Pancreas (tissue), 10 donors: ENCODE measurements around the gene TENT5C. TPM values are rescaled to one million over a fixed set of nuclear protein-coding genes. Genes with fewer than 3 reads are reported as not detected.
A peak's percentile ranks its signal among the peaks of the same experiment; 100 is the strongest.

Source experiments
- ATAC-seq, 4 donors: fragments of 200-7000 bp; cut with Tn5 transposase; one replicate each; pipeline versions ENCODE4 v1.8.0 to v1.9.1; 2020; ENCODE audit warnings: mild to moderate bottlenecking in 4 of 4, moderate library complexity in 4 of 4
- DNase-seq, 6 donors: peaks; one replicate each; pipeline ENCODE4 v3.0.0-alpha.2; 2020
- FAIRE-seq: peaks from 2 replicates; lab custom pipeline; 2012; peaks lifted over from hg19 to GRCh38; lab: Jason Lieb, UNC
- H3K27ac ChIP-seq, 4 donors: fragments of 200-600 bp; sonication (generic); 1 replicate in 3 of 4; 2 replicates in 1 of 4; pipeline versions ENCODE4 v1.5.0 to v1.8.0; 2020
- H3K27me3 ChIP-seq, 4 donors: fragments of 200-600 bp; one replicate each; pipeline ENCODE4 v1.8.0; 2021
- H3K36me3 ChIP-seq, 3 donors: fragments of 200-600 bp; sonication (generic) in 1 of 3; one replicate each; pipeline versions ENCODE4 v1.5.0 to v1.8.0; 2020 to 2021
- H3K4me1 ChIP-seq, 3 donors: fragments of 200-600 bp; one replicate each; pipeline ENCODE4 v1.8.0; 2021
- H3K4me3 ChIP-seq, 4 donors: fragments of 200-600 bp; sonication (generic) in 2 of 4; one replicate each; pipeline versions ENCODE4 v1.5.0 to v1.8.0; 2020 to 2021
- H3K9me3 ChIP-seq, 4 donors: fragments of 200-600 bp; one replicate each; pipeline ENCODE4 v1.8.0; 2021
- CTCF ChIP-seq, 4 donors: fragments of 200-600 bp; sonication (generic) in 3 of 4; IDR thresholded peaks; one replicate each; pipeline versions ENCODE4 v1.5.0 to v1.8.0; 2021; ENCODE audit warnings: antibody characterized with exemption in 4 of 4
- WGBS, 2 donors: extraction: QIAGEN DNeasy Blood & Tissue Kit; methylation state at CpG; one replicate each; pipeline ENCODE4 v1.1.7; 2013; 5-methylcytosine and 5-hydroxymethylcytosine counted together
- intact Hi-C, 3 donors: fragments of 100-400 bp; cut with DNase I; formaldehyde crosslinking; loops; one replicate each; pipeline versions ENCODE4 v1.11.1 to v1.14.2; 2022
- polyA plus RNA-seq, 2 donors: library from polyadenylated mRNA; stranded (reverse); fragments of 200-250 nt; gene quantifications; one replicate each; pipeline ENCODE4 v1.2.3, GENCODE V29; 2013
- total RNA-seq, 6 donors: library from RNA; stranded (reverse); fragmentation: NEBNext Ultra II Directional in 4 of 6; extraction: Animal tissue kit (Norgen Biotek cat#: 25700) in 4 of 6; gene quantifications; one replicate each; pipeline versions ENCODE4 v1.2.1 to v1.2.4, GENCODE V29; 2021 to 2023
- donor health status: healthy with polysubstance abuse.
- donor health status: DM: no; HTN: no; CAD: no; lungs with moderate emphysema.
- donor health status: DM: no; HTN: no; CAD: no.
- donor health status: control.
- donor health status: control.
- donor health status: Bipolar disorder and iron deficiency.
- donor health status: DM: yes; HTN: yes; CAD: no.
- donor health status: DM: no; HTN: no; CAD: no.
- donor health status: DM: no; HTN: no; CAD: no.
- donor health status: DM: yes; HTN: yes; CAD: no.

Gene TENT5C
- total and polyA plus RNA-seq, 8 donors: 6.7 to 68.1 (median 31.5) TPM

DNA sequence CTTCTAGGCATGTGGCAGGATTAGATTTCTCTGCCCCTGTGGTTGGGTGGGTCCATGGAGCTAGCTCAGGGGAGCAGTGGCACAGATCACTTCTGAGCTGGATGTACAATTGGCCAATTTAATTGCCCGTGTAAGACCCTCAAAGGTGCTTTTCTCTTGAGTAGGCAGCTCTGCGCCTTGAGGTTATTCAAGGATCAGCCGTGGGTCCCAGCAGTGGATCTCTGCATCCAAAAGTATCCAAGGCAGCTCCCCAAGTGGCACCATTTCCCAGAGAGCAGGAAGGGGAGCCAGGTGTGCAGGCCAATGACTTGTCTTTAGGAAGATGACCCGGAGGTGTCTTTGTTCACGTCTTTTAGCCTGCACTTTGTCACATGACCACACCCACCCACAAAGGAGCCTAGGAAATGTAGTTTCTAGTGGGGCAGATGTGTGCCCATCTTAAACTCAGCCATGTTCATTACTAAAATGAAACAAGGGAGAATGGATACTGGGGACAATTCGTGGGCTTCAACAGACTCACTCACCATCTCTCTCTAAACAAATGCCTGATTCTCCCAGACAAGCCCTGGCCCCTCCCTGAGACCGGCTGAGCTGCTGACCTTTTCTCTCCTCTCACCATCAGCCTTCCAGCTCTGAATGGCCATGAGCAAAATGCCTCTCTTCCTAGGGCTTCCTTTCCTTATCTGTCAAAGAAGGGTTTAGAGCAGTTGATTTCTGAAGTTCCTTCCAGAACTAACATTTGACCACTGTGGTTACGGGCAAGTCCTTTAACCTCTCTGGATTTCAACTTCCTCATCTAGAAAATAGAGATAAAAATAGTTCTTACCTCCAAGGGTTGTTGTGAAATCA lies 41.4 kb upstream of the TENT5C start:
- Histone ChIP-seq H3K36me3 (no peaks in the 10 kb centered on the region), H3K9me3 (no peaks in the 10 kb centered on the region), H3K27ac (peak overlapping the region in 1 of 4 donors; percentile 3), H3K4me1 (peaks cover 6 to 20% (median 7%) of the 10 kb centered on the region in 3 donors), H3K4me3 (no peak overlapping the region), H3K27me3 (no peaks in the 10 kb centered on the region)
- 81 to 84% methylated on average over 8 of the region's 8 CpGs for WGBS, 2 donors
- no peak for ATAC-seq
- FAIRE-seq: no peak
- TF ChIP-seq CTCF (IDR thresholded peaks at IDR 0.05): no peak
- intact Hi-C loops: no loop called here
- no peak for DNase-seq

- TF ChIP-seq CTCF (IDR thresholded peaks at IDR 0.05): no peak
- FAIRE-seq (no peak), ATAC-seq (no peak), DNase-seq (no peak)
- WGBS, 2 donors: 82 to 88% methylated on average over 4 of the region's 4 CpGs
- H3K4me3 ChIP-seq: no peak overlapping the region
- peaks cover 6 to 22% (median 7%) of the 10 kb centered on the region in 3 donors for H3K4me1 ChIP-seq
- intact Hi-C loops: no loop called here
- no peaks in the 10 kb centered on the region for H3K27me3 ChIP-seq
- peak overlapping the region in 1 of 4 donors; percentile 8 for H3K27ac ChIP-seq
- H3K36me3 ChIP-seq: no peaks in the 10 kb centered on the region
- no peaks in the 10 kb centered on the region for H3K9me3 ChIP-seq
Observed at GRCh38 chr1:117565076-117565556, 40.7 kb upstream of the TENT5C start.

GRCh38 chr1:117565745-117566455 lies 39.9 kb upstream of the TENT5C start:
- FAIRE-seq: no peak
- Histone ChIP-seq H3K36me3 (no peaks in the 10 kb centered on the region), H3K4me3 (no peak overlapping the region), H3K9me3 (no peaks in the 10 kb centered on the region), H3K4me1 (peaks cover 7 to 30% (median 12%) of the 10 kb centered on the region in 3 donors), H3K27me3 (no peaks in the 10 kb centered on the region), H3K27ac (no peak overlapping the region)
- peak in 2 of 4 donors; percentile 62 to 70 for ATAC-seq
- WGBS, 2 donors: 60 to 69% methylated on average over 8 of the region's 8 CpGs
- TF ChIP-seq CTCF (IDR thresholded peaks at IDR 0.05): no peak
- peak in 3 of 6 donors; percentile 33 to 62 (median 46) for DNase-seq
- intact Hi-C loops: no loop called here

- H3K4me1 ChIP-seq: peaks cover 10 to 35% (median 19%) of the 10 kb centered on the region in 3 donors
- DNase-seq (peak in 1 of 6 donors; percentile 19), FAIRE-seq (no peak), ATAC-seq (no peak)
- no peak overlapping the region for H3K27ac ChIP-seq
- intact Hi-C loops: no loop called here
- H3K27me3 ChIP-seq: no peaks in the 10 kb centered on the region
- no peak for TF ChIP-seq CTCF (IDR thresholded peaks at IDR 0.05)
- H3K9me3 ChIP-seq: no peaks in the 10 kb centered on the region
- WGBS, 2 donors: 94 to 96% methylated on average over 3 of the region's 3 CpGs
- H3K4me3 ChIP-seq: no peak overlapping the region
- H3K36me3 ChIP-seq: no peaks in the 10 kb centered on the region
Observed at GRCh38 chr1:117566556-117566955, 39.3 kb upstream of the TENT5C start.
